Adrenal gland (tissue), 12 donors: ENCODE data around the gene HLX. TPM values are rescaled to one million over a fixed set of nuclear protein-coding genes. Genes with fewer than 3 reads are reported as not detected.

Experiments
- DNase-seq, 7 donors: peaks; one replicate each; pipeline ENCODE4 v3.0.0-alpha.2; 2019 to 2020
- H3K27ac ChIP-seq, 5 donors: fragments of 200-600 bp; sonication (generic) in 4 of 5; 1 replicate in 3 of 5; 2 replicates in 2 of 5; pipeline versions ENCODE4 v1.5.1 to v1.8.0; 2016 to 2020; ENCODE audit warnings: mild to moderate bottlenecking in 1 of 5
- H3K27me3 ChIP-seq: fragments of 200-600 bp; 2 replicates; pipeline ENCODE4 v1.8.0; 2021
- H3K36me3 ChIP-seq, 2 donors: fragments of 200-600 bp; replicated peaks in 1 of 2; 1 replicate in 1 of 2; 2 replicates in 1 of 2; pipeline versions ENCODE4 v1.5.1 to v1.8.0; 2018 to 2022
- H3K4me1 ChIP-seq, 2 donors: fragments of 200-600 bp; replicated peaks in 1 of 2; 1 replicate in 1 of 2; 2 replicates in 1 of 2; pipeline versions ENCODE4 v1.5.1 to v1.8.0; 2018 to 2021
- H3K4me3 ChIP-seq, 4 donors: fragments of 200-600 bp; sonication (generic) in 3 of 4; one replicate each; pipeline ENCODE4 v1.5.1; 2016 to 2018
- H3K9me3 ChIP-seq, 3 donors: fragments of 200-600 bp; sonication (generic) in 1 of 3; replicated peaks in 1 of 3; 1 replicate in 2 of 3; 2 replicates in 1 of 3; pipeline versions ENCODE4 v1.5.1 to v1.8.0; 2016 to 2021
- CTCF ChIP-seq, 6 experiments: fragments of 450-650 bp in 4 of 6; fragments of 200-600 bp in 2 of 6; sonication (generic) in 1 of 6; IDR thresholded peaks; 1 replicate in 5 of 6; 2 replicates in 1 of 6; pipeline versions ENCODE4 v1.5.1 to v1.8.0; 2016 to 2021; ENCODE audit warnings: antibody characterized with exemption in 6 of 6, mild to moderate bottlenecking in 2 of 6, moderate library complexity in 1 of 6
- POLR2A ChIP-seq, 2 donors: fragments of 450-650 bp; IDR thresholded peaks; one replicate each; pipeline ENCODE4 v1.6.1; 2017; ENCODE audit warnings: antibody characterized with exemption in 2 of 2, mild to moderate bottlenecking in 2 of 2, moderate library complexity in 1 of 2
- WGBS, 4 donors: extraction: QIAGEN DNeasy Blood & Tissue Kit in 2 of 4; methylation state at CpG; one replicate each; pipeline versions ENCODE4 v1.1.5 to v1.1.7; 2013 to 2017; 5-methylcytosine and 5-hydroxymethylcytosine counted together
- intact Hi-C, 2 donors: fragments of 100-400 bp; cut with DNase I; formaldehyde crosslinking; loops; one replicate each; pipeline versions ENCODE4 v1.14.1 to v1.15.0; 2022 to 2023
- polyA plus RNA-seq, 3 donors: library from polyadenylated mRNA; stranded (reverse); fragments of 200-250 nt in 2 of 3; fragments of 350-450 nt in 1 of 3; fragmentation: Illumina TruSeq in 1 of 3; extraction: RNeasy Lipid Tissue Mini Kit (QIAGEN cat#74804) in 1 of 3; gene quantifications; one replicate each; pipeline ENCODE4 v1.2.3, GENCODE V29; 2013 to 2014
- total RNA-seq, 9 donors: library from RNA; depleted of rRNA in 4 of 9; stranded (reverse); fragments of >200 nt in 4 of 9; fragments of 120-200 nt in 1 of 9; fragmentation: NEBNext Ultra II Directional in 1 of 9; extraction: Animal tissue kit (Norgen Biotek cat#: 25700) in 1 of 9; gene quantifications; one replicate each; pipeline versions ENCODE4 v1.1.0 to v1.2.4, GENCODE V29; 2013 to 2023
- donor health status: healthy with polysubstance abuse.
- donor health status: Bipolar disorder and iron deficiency.
- donor health status: DM: yes; HTN: yes; CAD: no.
- donor health status: DM: no; HTN: no; CAD: no.
- donor health status: DM: no; HTN: no; CAD: no.
- donor health status: DM: yes; HTN: yes; CAD: no.

Gene HLX
- total and polyA plus RNA-seq, 12 donors: 0.81 to 13.8 (median 7.0) TPM

- intact Hi-C loops: no loop called here
Observed at GRCh38 chr1:220921498-220921897, 42.3 kb downstream of the HLX start.

GRCh38 chr1:220921971-220922635 lies 42.9 kb downstream of the HLX start:
- TF ChIP-seq CTCF (IDR thresholded peaks at IDR 0.05) (no peak), POLR2A (IDR thresholded peaks at IDR 0.05) (no peak)
- H3K4me3 ChIP-seq: no peak overlapping the region
- DNase-seq: no peak
- WGBS, 4 donors: 50 to 57% (median 51%) methylated on average over 8 of the region's 8 CpGs
- no peaks in the 10 kb centered on the region for H3K27me3 ChIP-seq
- intact Hi-C loops: no loop called here
- H3K36me3 ChIP-seq: no peaks in the 10 kb centered on the region
- H3K27ac ChIP-seq: no peak overlapping the region
- H3K4me1 ChIP-seq: no peaks in the 10 kb centered on the region
- no peaks in the 10 kb centered on the region for H3K9me3 ChIP-seq

More at GRCh38 chr1:220921498-220921897, 42.3 kb downstream of the HLX start:
- H3K4me3 ChIP-seq: no peak overlapping the region
- no peaks in the 10 kb centered on the region for H3K27me3 ChIP-seq
- TF ChIP-seq CTCF (IDR thresholded peaks at IDR 0.05) (no peak), POLR2A (IDR thresholded peaks at IDR 0.05) (no peak)
- H3K36me3 ChIP-seq: no peaks in the 10 kb centered on the region
- H3K4me1 ChIP-seq: no peaks in the 10 kb centered on the region
- 87 to 93% (median 89%) methylated on average over 2 of the region's 2 CpGs for WGBS, 4 donors
- H3K27ac ChIP-seq: no peak overlapping the region
- no peaks in the 10 kb centered on the region for H3K9me3 ChIP-seq
- no peak for DNase-seq

- no peak for TF ChIP-seq POLR2A (IDR thresholded peaks at IDR 0.05)
- TF ChIP-seq CTCF (IDR thresholded peaks at IDR 0.05): no peak
- H3K27ac ChIP-seq: no peak overlapping the region
- intact Hi-C loops: no loop called here
- no peaks in the 10 kb centered on the region for H3K36me3 ChIP-seq
- DNase-seq: no peak
- H3K4me1 ChIP-seq: no peaks in the 10 kb centered on the region
- no peaks in the 10 kb centered on the region for H3K27me3 ChIP-seq
- no peak overlapping the region for H3K4me3 ChIP-seq
- no peaks in the 10 kb centered on the region for H3K9me3 ChIP-seq
- WGBS, 4 donors: 69 to 80% (median 75%) methylated on average over 5 of the region's 5 CpGs
Observed at GRCh38 chr1:220922951-220923350, 43.7 kb downstream of the HLX start.

- Histone ChIP-seq H3K4me1 (no peaks in the 10 kb centered on the region), H3K36me3 (no peaks in the 10 kb centered on the region), H3K27me3 (no peaks in the 10 kb centered on the region), H3K9me3 (no peaks in the 10 kb centered on the region), H3K27ac (no peak overlapping the region), H3K4me3 (no peak overlapping the region)
- no peak for DNase-seq
- TF ChIP-seq POLR2A (IDR thresholded peaks at IDR 0.05) (no peak), CTCF (IDR thresholded peaks at IDR 0.05) (no peak)
- intact Hi-C loops: no loop called here
- 67 to 81% (median 75%) methylated on average over 3 of the region's 3 CpGs for WGBS, 4 donors
Observed at GRCh38 chr1:220924331-220924970, 45.2 kb downstream of the HLX start.
